Fibroblast of gingiva (primary cell): ENCODE measurements around the gene USP17L18.
"Not testable (repeated sequence)": the region's sequence is repeated elsewhere in the genome, so short reads cannot be mapped to it uniquely, and the experiment has no call there.

Source experiments
- DNase-seq: peaks from one replicate; pipeline ENCODE4 v3.0.0-alpha.2; 2011; ENCODE audit warnings: low read depth

The USP17L18 gene

DNA sequence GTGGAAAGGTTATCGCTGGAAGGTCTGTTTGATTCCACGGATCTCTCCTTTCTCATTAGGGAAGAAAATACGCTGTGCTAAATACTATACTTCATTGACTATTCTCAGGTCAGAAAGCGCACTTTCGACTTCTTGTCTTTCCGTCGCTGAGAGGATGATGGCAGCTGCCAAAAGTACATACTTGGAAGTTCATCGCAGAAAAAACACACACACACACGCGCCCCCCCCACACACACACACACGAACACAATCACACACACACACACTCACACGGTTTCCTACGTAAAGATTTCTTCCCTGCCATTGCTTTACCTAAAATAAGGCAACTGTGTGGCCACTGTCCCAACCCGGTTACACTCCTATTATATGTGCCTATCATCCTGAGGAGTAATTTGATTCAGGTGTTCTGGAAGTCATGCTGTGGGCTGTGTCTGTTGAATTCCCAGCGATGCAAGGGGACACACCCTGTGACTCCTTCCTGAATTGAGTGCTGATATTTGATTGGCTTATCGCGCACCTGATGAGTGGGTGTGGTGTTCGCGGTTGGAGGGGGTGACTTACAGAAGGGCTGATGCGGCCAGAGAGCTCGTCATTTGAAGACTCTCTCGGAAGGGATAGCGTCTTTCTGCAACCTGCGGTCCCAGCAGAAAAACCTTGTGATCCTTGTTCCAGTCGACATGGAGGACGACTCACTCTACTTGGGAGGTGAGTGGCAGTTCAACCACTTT lies at the start of gene USP17L18:
USP17L18 (plus strand) TSS at position 678 of the 728 bp plus-strand sequence; CDS start at position 678, 0 bp downstream.
- peak; percentile 0 for DNase-seq

- not testable (repeated sequence) for DNase-seq
Measured at GRCh38 chr4:9210357-9210756, 38.1 kb upstream of the USP17L18 start, which contains the start of gene USP17L10. USP17L10 (plus strand) TSS chr4:9210657; CDS start chr4:9210657, 0 bp downstream.

GRCh38 chr4:9214701-9215100 lies 33.7 kb upstream of the USP17L18 start:
- not testable (repeated sequence) for DNase-seq

GRCh38 chr4:9215105-9215504 lies 33.3 kb upstream of the USP17L18 start, which contains the start of gene USP17L11:
USP17L11 (plus strand) TSS chr4:9215405; CDS start chr4:9215405, 0 bp downstream.
- DNase-seq = not testable (repeated sequence)

- not testable (repeated sequence) for DNase-seq
Measured at GRCh38 chr4:9219852-9220251, 28.6 kb upstream of the USP17L18 start, which contains the start of gene USP17L12. USP17L12 (plus strand) TSS chr4:9220152; CDS start chr4:9220152, 0 bp downstream.

DNA sequence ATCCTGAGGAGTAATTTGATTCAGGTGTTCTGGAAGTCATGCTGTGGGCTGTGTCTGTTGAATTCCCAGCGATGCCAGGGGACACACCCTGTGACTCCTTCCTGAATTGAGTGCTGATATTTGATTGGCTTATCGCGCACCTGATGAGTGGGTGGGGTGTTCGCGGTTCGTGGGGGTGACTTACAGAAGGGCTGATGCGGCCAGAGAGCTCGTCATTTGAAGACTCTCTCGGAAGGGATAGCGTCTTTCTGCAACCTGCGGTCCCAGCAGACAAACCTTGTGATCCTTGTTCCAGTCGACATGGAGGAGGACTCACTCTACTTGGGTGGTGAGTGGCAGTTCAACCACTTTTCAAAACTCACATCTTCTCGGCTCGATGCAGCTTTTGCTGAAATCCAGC lies 23.8 kb upstream of the USP17L18 start, which contains the start of gene USP17L13:
USP17L13 (plus strand) TSS at position 301 of the 400 bp plus-strand sequence; CDS start at position 301, 0 bp downstream.
- DNase-seq = not testable (repeated sequence)

DNA sequence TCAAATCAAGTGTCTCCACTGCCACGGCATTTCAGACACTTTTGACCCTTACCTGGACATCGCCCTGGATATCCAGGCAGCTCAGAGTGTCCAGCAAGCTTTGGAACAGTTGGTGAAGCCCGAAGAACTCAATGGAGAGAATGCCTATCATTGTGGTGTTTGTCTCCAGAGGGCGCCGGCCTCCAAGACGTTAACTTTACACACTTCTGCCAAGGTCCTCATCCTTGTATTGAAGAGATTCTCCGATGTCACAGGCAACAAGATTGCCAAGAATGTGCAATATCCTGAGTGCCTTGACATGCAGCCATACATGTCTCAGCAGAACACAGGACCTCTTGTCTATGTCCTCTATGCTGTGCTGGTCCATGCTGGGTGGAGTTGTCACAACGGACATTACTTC lies 18.2 kb upstream of the USP17L18 start:
- not testable (repeated sequence) for DNase-seq

- not testable (repeated sequence) for DNase-seq
Measured at GRCh38 chr4:9234085-9234484, 14.3 kb upstream of the USP17L18 start, which contains the start of gene USP17L15. USP17L15 (plus strand) TSS chr4:9234385; CDS start chr4:9234385, 0 bp downstream.

DNA sequence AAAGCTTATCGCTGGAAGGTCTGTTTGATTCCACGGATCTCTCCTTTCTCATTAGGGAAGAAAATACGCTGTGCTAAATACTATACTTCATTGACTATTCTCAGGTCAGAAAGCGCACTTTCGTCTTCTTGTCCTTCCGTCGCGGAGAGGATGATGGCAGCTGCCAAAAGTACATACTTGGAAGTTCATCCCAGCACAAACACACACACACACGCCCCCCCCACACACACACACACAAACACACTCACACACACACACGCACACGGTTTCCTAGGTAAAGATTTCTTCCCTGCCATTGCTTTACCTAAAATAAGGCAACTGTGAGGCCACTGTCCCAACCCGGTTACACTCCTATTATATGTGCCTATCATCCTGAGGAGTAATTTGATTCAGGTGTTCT lies 10.0 kb upstream of the USP17L18 start:
- DNase-seq = peak; percentile 0

- DNase-seq = not testable (repeated sequence)
Measured at GRCh38 chr4:9243579-9243978, 4.9 kb upstream of the USP17L18 start, which contains the start of gene USP17L17. USP17L17 (plus strand) TSS chr4:9243879; CDS start chr4:9243879, 0 bp downstream.

DNA sequence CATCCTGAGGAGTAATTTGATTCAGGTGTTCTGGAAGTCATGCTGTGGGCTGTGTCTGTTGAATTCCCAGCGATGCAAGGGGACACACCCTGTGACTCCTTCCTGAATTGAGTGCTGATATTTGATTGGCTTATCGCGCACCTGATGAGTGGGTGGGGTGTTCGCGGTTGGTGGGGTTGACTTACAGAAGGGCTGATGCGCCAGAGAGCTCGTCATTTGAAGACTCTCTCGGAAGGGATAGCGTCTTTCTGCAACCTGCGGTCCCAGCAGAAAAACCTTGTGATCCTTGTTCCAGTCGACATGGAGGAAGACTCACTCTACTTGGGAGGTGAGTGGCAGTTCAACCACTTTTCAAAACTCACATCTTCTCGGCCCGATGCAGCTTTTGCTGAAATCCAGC lies 4.6 kb downstream of the USP17L18 start, which contains the start of gene USP17L19:
USP17L19 (plus strand) TSS at position 301 of the 400 bp plus-strand sequence; CDS start at position 301, 0 bp downstream.
- DNase-seq = not testable (repeated sequence)

DNA sequence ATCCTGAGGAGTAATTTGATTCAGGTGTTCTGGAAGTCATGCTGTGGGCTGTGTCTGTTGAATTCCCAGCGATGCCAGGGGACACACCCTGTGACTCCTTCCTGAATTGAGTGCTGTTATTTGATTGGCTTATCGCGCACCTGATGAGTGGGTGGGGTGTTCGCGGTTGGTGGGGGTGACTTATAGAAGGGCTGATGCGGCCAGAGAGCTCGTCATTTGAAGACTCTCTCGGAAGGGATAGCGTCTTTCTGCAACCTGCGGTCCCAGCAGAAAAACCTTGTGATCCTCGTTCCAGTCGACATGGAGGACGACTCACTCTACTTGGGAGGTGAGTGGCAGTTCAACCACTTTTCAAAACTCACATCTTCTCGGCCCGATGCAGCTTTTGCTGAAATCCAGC lies 9.4 kb downstream of the USP17L18 start, which contains the start of gene USP17L20:
USP17L20 (plus strand) TSS at position 301 of the 400 bp plus-strand sequence; CDS start at position 301, 0 bp downstream.
- not testable (repeated sequence) for DNase-seq

DNA sequence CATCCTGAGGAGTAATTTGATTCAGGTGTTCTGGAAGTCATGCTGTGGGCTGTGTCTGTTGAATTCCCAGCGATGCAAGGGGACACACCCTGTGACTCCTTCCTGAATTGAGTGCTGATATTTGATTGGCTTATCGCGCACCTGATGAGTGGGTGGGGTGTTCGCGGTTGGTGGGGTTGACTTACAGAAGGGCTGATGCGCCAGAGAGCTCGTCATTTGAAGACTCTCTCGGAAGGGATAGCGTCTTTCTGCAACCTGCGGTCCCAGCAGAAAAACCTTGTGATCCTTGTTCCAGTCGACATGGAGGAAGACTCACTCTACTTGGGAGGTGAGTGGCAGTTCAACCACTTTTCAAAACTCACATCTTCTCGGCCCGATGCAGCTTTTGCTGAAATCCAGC lies 14.1 kb downstream of the USP17L18 start, which contains the start of gene USP17L21:
USP17L21 (plus strand) TSS at position 301 of the 400 bp plus-strand sequence; CDS start at position 301, 0 bp downstream.
- DNase-seq = not testable (repeated sequence)

- DNase-seq = not testable (repeated sequence)
Measured at GRCh38 chr4:9267319-9267718, 18.9 kb downstream of the USP17L18 start, which contains the start of gene USP17L22. USP17L22 (plus strand) TSS chr4:9267619; CDS start chr4:9267619, 0 bp downstream.

DNA sequence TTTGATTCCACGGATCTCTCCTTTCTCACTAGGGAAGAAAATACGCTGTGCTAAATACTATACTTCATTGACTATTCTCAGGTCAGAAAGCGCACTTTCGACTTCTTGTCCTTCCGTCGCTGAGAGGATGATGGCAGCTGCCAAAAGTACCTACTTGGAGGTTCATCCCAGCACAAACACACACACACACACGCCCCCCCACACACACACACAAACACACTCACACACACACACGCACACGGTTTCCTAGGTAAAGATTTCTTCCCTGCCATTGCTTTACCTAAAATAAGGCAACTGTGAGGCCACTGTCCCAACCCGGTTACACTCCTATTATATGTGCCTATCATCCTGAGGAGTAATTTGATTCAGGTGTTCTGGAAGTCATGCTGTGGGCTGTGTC lies 23.3 kb downstream of the USP17L18 start:
- not testable (repeated sequence) for DNase-seq
